ENCODE measurements around the gene ENDOV.

ENDOV gene

DNA sequence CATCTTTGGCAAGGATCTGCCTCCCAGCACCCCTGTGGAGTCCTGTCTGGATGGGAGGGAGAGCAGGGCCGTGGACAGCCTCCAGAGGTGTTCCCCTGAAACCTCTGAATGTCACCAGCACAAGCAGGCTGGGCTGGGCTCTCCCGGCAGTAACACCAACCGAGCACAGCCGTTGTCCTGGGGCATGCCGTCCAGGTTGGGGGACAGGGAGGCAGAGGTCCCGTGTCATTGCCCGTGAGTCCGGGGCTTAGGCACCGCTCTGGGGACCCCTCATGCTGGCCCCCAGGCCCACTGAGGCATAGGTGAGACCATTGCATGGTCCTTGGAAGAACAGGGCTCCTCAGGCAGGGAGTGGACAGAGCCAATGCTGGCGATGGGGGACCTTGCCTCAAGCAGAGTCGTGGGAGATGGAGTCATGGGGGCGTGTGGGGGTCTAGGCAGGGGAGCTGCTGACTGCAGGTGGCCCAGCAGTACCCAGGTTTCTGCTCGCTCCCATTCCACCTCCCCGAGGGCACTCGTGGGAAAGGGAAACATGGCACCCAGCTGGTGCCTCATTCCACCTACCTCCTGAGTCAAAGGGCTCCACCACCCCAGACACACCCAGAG is 17.5 kb downstream of the ENDOV start:
- no peak for FAIRE-seq

DNA sequence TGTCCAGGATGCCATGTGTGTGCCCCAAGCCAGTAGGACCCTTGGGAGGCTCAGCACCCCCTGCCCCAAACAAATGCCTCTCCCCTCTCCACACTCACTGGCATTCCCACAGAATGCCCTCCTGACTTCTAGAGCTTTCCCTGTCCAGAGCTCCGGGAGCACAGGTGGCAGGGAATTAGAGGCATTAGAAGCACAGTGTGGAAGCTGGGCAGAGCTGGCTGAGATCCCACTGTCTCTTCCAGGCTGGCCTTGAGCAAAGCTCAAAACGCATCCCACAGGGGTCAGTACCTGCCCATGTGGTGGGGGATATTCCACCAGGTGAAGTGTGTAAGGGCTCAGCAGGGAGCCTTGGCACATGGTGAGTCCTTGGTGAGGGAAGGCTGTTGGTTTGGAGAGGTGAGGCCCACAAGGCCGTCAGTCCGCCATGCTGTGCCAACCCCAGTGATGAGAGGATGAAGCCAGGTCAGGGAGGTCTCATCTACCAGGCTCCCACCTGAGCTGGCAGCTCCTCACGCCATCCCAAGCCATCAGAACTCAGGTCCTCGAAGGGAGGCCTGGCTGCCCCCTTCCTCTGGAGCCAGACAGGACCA is 18.1 kb downstream of the ENDOV start:
- FAIRE-seq, result no peak

DNA sequence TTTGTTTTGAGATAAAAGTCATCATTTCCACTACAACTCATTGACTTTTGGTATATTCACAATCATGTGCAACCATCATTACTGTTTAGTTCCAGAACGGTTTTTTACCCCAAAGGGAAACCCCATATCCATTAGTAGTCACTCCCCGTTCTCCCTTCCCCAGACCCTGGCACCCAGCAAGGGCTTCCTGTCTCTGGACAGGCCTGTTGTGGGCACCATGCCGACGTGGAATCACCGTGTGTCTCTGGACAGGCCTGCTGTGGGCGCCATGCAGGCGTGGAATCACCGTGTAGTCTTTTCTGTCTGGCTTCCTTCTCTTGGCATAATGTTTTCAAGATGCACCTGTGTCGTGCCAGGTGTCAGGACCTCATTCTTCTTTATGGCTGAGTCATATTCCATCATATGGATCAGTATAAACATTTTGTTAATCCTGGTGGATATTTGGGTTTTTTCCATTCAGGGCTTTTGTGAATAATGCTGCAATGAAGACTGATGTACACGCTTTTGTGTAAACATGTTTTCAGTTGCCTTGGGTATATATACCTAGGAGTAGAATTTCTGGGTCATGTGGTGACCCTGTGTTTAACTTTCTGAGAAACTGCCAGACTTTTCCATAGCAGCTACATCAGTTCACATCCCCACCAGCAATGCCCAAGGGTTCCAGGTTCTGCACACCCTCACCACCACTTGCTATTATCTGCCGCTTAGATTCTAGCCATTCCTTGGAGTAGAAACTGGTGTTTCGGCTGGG is 19.1 kb downstream of the ENDOV start:
- no peak for FAIRE-seq

DNA sequence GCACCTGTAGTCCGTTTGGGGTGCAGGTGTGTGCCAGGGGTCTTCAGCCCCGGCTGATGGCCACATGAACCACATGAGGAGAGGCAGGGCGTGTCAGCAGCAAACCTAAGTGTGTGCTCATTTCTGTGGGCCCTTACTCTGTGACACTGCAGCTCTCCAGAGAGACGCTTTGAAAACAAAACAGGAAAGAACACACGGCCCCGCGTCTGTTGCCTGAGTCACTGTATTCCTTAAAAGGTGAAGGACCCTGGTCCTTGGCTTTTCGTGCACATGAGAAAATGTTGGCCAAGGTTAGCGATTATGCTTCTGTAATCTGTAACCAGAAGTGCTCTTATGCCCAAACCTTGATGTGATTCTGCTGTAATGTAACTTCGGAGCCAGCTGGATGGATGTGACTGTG is 22.6 kb downstream of the ENDOV start:
- no peak for FAIRE-seq

DNA sequence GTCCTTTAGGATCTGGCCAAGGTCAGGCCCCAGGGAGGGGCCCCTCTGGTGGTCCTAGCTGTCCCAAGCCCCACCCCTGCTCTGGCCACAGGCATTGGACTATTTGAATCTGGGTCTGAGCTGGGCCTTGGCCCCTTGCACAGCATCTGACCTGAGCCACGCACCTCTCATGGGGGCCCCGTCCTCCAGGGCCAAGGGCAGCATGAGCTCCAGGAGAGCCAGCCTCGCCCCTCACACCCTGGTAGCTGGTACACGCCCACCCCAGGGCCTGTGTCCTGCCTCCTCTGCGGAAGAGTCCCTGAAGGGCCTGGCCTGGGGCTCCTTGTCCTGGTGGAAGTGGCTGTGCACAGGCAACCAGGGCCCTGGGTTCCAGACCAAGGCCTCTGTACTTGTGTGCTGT is 23.8 kb downstream of the ENDOV start:
- FAIRE-seq, result no peak

DNA sequence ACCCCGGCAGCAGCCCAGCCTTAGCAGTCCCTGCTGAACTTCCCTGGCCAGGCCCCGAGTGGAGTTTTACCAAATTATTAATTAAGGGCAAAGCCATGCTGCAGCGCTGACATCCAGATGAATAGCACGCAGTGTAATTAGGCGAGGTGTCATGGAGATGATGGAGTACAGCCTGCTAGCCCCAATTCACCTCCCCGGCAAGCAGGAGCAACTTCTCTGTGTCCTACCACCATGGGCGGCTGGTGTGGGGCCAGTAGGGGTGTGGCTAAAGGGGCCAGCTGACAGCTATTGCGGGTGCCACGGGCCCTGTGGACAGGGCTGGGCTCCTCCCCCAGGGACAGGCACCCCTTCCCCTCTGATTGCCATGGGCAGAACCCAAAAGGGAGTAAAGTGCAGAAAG is 24.5 kb downstream of the ENDOV start:
- FAIRE-seq, result no peak

DNA sequence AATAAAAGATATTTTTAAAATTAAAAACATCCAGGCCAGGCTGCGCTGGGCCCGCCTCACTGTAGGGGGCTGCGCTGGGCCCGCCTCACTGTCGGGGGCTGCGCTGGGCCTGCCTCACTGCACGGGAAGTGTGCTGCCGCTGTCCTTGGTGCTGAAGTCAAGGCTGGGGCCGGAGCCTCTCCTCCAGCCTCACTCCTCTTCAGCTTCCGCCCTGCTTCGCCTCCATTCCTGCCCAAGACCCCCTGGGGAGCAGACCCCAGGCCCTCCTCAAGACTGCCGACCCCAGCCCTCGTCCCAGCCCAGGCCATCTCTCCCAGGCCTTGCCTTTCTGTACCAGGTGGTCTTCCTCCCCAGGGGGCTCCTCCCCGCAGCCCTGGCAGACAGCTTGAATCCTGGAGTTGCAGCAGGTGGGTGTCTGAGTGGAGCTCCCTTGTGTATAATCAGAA is 26.2 kb downstream of the ENDOV start:
- no peak for FAIRE-seq

DNA sequence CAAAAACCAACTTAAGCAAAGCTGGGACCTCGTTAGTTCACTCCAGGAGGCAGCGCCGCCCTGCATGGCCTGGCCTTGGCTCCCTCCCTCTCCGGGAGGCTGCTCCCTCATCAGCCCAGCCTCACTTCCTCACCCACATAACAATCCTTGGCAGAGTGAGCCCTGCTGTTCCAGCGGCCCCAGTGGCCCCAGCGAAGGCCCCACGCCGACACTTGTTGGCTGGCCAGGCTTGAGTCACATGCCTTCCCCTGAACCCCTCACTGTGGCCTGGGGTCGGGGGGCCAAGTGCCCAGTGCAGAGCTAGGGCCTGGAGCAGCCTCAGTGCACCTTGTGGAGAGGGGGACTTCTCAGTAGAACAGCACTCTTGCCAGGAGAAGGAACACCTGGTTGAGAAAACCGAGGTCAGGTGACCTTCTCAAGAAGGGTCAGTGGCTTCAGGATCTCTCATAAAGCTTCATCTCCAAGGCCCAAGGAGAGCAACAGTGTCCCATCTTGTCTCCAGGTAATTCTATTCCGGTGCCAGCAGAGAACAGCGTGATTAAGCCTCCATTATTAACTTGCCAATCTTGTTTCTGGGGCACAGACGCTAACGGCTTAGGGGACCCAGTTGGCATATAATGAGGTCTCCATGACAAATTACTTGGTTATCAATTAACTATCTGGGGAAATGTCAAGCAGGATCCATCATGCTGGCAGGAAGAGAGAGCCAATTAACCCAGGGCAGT is 26.8 kb downstream of the ENDOV start:
- no peak for FAIRE-seq

DNA sequence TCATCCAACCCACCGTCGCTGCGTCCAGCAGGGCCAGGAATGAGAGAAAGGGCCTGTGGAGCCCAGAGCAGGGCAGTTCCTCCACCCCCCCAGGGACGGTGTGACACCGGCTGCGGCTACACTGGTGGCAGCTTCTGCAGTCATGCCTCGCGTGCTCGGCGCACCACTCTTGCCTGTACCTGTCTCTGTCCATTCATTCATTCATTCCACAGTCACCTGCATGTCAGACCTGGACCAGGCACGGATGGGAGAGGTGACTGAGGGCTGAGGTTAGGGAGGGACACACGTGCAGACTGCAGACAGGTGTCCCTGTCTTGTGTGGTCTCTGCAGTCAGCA is 27.3 kb downstream of the ENDOV start:
- FAIRE-seq, result no peak

DNA sequence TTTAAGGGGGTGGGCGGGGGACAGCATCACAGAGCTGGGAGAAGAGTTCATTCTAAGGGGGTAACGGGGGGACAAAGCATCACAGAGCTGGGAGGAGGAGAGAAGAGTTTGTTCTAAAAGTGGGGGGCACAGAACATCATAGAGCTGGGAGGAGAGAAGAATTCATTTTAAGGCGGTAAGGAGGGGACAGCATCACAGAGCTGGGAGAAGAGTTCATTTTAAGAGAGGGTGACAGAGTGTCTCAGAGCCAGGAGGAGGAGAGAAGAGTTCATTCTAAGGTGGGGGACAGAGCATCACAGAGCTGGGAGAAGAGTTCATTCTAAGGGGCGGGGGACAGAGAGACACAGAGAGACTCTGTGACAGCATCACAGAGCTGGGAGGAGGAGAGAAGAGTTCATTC is 27.8 kb downstream of the ENDOV start:
- FAIRE-seq, result no peak

DNA sequence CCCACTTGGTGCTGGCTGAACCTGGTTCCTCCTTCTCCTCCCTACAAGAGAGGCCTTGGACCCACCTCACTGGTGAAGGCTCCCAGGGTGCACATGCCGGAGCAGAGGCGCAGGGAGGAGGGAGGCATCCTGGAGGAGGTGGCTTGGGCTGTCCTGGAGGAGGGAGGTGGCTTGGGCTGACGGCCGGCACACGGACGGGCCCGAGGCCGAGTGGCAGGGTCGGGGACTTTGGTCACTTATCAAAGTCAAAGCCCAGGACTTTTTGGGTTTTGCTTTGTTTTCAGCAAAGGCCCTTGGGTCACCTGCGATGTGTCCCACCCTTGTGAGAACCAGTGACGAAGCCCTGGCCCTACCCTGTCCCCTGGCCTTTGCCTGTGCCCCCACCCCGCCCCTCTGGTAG is 28.5 kb downstream of the ENDOV start:
- no peak for FAIRE-seq

DNA sequence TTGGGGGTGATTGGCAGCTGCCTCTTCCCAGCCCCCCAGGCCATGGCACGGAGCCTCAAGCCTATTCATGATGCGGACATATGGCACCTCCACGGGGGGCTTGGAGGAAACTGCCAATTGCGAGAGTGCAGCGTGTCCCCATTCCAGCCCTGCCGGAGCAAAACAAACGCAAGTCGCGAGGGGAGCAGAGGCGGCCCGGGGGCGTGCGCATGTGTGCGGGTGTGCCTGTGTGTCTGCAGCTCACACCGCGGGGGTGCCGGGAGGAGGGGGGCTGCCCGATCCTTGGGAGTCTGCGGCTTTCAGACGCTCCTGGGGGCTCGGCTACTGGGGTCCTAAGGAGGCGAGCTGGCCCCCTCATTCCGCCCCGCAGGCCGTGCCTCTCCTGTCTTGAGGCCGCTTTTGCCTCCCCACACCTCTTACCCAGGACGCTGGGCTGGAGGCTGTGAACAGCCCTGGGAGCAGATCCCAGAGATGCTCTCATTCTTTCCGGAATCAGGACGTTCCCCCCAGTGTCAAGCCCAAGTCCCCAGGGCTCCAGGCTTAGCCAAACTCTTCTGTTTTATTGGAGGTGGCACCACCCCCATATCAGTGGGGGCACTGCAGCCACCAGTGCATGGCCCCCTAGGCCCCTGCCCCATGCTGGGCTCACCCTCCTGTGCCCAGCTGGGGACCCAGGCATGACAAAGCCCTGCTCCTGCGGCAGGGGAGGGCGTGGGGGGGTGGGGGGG is 29.1 kb downstream of the ENDOV start:
- FAIRE-seq, result no peak

DNA sequence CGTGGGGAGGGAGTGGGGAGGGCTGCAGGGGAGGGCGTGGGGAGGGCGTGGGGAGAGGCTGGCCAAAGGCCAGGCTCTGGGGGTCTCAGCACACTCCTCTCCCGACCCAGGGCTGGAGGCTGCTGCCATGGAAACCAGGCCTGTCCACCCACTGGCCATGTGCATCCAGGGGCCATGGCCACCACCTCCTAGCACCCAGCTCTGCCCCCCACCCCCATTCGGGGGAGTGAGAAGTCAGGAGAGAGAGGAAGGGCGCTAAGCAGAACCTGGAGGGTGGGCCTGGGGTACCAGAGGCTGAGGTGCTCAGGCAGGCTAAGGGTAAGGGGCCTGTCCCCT is 29.6 kb downstream of the ENDOV start:
- FAIRE-seq, result no peak

DNA sequence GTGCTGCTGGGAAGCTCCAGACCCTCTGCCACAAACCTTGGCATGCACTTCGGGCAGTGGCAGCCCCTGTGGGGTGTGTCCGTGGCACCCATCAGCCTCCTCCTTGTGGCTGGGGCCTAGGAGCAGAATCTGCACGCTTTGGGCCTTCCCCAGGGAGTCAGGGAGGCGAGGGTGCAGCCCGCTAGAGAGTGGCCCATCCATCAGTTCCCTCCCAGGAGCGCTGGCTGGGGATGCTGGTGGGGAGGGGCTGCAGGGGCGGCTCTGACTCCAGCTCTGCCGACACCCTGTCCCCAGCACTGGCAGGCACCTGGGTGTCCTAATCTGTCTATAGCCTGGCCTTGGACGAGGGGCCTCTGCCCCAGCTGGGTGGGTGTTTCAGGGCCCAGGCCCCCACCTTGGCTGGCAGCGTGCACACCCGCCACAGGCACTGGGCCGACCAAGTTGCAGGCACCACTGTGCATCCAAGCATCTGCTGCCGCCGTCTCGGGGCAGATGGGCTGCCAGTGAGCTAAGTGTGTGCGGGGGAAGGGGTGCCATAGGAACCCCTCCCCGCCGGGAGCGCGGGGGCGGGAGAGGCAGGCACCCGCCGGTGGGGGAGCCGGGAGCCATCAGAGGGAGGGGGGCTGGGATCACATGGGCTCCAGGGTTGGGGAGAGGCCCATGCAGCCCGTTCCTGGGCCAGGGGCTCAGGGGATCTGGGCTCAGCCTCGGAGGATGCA is 30.2 kb downstream of the ENDOV start:
- FAIRE-seq, result no peak

DNA sequence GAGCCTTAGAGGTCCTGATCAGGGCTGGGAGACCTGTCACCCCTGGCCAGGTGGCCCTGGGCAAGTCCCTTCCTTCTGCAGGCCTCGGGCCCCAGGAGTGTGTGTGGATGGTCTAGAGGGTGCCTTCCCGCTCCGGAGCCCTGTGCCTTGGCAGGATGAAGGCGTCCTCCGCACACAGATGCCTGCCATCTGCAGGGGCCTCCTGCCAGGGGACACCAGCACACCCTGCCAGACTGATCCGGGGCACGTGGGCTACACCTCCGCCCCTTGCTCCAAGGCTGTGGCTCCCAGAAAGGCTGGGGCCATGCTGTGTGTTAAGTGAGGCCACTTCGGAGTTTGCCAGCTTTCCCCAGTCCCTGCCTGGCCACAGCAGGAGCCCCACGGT is 30.8 kb downstream of the ENDOV start:
- FAIRE-seq, result no peak

DNA sequence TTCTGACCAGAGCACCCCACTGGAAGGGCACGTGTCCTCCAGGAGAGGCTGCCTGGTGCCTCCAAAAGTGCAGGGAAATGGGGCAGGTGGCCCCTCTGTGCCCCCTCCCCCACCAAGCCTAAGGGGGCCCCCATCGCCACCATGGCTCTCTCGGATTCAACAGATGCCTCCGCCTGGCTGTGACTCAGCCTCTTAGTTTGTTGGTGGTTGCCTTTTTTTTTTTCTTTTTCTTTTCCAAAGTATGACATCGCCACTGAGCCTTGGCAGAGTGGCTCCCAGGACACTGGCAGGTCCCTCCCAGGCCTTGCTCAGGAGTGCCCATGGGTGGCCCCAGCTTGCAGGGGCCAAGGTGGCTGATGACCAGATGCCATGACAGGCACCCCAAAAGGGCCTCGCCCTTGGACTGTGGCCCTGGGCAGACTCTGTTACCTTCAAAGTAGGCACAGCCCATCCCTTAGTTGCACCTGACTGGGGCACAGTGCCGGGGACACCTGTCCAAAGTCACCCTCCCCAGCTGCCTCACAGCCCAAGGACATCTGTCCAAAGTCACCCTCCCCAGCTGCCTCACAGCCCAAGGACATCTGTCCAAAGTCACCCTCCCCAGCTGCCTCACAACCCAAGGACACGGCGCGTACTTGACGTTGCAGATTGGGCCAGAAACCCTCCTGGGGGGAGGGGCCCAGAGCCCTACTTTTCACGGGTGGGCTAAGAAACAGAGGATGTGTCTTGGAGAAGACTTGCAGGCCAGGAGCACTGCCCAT is 31.9 kb downstream of the ENDOV start:
- no peak for FAIRE-seq

DNA sequence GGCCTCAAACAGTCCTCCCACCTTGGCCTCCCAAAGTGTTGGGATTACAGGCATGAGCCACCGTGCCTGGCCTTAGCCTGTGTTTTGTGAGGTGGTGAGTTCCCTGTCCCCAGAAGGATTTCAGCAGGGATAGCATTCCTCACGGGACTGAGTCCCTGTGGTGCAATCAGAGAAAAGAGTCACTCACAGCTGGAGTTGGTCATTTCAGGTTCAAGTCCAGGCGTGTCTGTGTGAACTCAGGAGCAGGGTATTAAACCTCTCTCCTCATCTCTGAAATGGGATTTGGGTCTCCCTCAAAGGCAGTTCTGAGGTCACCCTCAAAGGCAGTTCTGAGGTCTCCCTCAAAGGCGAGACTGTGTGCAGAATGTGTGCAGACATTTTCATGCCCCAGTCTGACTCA is 32.8 kb downstream of the ENDOV start:
- no peak for FAIRE-seq

DNA sequence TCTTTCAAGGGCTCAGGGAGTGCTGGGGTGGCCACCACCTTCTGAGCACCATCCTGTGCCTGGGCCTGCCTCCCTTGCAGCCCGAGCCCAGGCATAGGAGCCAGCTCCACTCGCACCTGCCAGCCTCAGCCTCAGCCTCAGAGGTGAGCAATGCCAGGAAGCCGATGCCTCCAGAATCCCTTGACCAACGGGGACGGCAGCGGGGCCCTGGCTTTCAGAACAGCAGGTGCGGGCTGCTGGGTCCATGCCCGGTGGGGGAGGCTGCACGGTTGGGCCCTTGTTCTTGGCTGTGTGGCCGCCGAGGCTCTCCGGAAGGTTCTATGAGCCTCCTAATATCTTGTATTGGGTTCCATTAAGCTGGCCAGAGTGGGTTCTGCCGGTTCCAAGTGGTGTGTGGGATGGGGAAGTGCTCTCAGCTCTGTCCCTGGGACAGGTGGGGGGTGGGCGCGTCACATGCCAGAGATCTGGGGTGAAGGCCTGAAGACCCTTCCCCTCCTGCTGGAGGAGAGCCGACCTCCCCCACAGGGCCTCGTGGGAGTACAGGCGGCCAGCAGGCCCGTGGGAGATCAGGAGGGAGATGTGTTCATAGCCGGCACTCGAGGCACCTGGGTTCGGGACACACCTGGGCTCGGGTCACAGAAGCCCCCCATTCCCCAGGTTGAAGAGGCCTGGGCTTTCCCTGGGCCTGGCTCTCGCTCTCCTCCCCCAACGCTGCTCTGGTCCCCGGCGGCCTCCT is 34.4 kb downstream of the ENDOV start:
- FAIRE-seq, result no peak

DNA sequence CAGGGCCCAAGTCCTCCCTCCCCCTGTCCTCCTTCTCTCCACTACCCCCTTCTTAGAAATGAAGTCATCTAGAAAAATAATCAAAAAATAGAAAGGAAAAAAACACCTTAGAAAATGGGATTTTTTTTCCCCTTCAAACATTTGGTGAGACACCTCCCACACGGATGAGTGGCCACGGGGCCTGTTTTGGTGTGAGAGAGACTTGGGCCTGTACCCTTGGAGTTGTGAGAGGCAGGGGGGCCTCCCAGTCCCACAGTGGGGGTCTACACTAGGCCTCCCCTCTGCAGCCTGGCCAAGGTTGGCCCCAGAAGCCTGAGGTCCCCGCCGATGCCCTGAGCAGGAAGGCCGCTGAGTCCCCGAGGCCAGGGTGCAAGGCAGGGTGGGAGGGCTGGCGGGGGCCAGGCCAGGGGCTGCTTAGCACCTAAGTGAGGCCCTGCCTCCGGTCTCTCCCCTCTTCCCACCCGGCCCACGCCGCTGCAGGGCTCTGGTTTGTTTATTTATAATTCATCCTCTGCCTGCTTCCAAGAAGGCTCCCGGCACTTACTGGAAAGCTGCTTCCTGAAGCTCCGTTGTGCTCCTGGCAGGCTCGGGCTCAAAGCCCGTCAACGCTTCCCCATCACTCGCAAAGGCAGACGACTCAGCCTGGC is 35.1 kb downstream of the ENDOV start:
- FAIRE-seq, result no peak

DNA sequence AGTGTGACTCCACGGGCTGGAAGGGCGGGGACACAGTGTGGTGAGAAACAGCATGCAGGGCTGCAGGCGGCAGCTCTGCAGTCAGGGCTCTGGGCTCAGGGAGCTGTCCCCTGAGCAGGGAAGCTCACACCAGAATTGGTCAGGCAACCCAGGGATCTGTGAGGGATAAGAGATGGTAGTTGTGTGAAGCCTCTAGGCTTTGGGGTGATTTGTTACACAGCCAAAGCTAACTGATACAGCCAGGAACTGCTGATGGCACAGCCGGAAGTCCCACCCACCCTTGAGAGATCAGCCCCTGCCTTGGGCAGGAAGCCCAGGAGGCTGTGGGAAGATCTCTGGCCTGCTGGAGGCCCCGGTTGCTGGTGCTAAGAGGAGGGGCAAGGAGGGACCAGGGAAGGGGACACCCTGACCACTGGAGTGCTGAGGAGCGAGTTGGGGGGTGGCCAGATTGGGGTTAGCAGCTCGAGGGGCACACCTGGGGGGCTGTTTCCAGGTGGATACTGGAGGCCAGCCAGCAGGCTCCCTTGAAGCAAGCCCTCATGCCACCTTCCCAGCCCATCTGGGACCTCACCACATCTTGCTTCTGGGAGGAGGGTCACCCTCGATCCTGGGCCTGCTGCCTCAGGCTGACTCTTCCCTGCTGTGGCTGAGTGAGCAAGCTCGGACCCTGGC is 36.3 kb downstream of the ENDOV start:
- no peak for FAIRE-seq
